CD4-positive, alpha-beta T cell treated with Interleukin-17A for 1 hour (primary cell): ENCODE results near the gene GMEB2.

ENCODE experiments used
- DNase-seq: peaks from one replicate; pipeline ENCODE4 v3.0.0-alpha.2; 2020

Gene GMEB2

GRCh38 chr20:63568170-63568981, 58.5 kb downstream of the GMEB2 start:
- DNase-seq, result peak; percentile 25

GRCh38 chr20:63567386-63568169, 59.3 kb downstream of the GMEB2 start:
- DNase-seq, result peak; percentile 76

GRCh38 chr20:63567136-63567385, 59.8 kb downstream of the GMEB2 start:
- peak; percentile 40 for DNase-seq

DNA sequence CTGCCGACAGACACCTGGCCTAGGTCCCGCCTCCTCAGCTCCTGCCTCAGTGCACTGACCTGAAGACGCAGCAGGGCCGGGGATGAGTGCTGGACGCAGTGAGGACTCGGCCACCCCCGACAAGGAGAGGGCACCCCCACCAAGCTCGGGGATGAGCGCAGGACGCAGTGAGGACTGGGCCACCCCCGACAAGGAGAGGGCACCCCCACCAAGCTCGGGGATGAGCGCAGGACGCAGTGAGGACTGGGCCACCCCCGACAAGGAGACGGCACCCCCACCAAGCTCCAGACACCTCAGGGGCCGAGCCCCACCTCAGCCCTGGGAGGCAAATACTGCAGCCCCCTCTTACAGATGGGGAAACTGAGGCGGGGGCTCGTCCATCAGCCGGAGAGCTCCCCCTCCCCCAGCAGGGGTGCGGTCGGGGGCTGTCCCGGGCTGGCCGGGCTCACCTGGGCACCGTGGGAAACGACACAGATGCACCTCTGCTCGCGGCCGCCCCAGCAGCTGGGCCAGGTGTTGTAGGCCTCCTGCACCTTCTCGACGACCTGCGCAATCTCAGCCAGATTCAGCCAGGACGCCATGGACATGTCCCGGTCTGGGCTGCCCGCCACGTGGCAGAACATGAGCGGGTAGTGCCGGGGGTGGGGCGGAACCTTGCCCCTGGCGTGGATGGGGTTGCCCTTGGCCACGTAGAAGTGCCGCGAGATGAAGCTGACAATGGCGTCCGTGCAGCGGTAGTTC, 60.3 kb downstream of the GMEB2 start:
- no peak for DNase-seq

GRCh38 chr20:63565699-63566335, 61.1 kb downstream of the GMEB2 start:
- DNase-seq, result no peak

DNA sequence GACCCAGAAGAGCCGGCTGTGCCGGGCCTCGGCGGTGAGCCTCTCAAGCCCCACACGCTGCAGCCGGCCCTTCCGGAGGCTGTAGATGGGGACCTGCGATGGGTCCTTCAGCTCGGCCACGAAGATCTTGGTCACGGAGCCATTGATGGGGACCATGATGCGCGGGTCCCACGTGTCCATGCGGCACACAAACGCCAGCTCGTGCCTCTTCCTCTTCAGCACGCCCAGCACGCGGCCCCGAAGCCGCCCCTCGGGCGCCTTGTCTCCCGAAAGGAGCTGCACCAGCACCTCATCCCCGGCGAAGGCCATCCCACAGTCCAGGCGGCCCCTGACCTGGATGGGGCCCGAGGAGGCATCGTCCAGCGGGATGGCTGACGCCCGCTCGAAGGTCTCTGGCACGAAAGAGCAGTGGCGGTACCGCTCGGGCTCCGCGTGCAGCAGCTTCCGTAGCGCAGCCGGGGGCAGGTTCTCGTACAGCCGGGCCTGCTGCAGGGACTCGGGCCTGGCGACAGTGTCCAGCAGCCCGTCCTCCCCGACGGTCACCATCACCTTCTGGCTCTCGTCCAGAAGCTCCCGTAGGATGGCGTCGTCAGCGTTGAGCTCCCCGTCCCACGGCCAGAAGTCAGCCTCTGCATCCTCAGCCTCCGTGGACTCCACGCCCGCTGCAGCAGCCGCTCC, 61.7 kb downstream of the GMEB2 start:
- DNase-seq, result no peak

DNA sequence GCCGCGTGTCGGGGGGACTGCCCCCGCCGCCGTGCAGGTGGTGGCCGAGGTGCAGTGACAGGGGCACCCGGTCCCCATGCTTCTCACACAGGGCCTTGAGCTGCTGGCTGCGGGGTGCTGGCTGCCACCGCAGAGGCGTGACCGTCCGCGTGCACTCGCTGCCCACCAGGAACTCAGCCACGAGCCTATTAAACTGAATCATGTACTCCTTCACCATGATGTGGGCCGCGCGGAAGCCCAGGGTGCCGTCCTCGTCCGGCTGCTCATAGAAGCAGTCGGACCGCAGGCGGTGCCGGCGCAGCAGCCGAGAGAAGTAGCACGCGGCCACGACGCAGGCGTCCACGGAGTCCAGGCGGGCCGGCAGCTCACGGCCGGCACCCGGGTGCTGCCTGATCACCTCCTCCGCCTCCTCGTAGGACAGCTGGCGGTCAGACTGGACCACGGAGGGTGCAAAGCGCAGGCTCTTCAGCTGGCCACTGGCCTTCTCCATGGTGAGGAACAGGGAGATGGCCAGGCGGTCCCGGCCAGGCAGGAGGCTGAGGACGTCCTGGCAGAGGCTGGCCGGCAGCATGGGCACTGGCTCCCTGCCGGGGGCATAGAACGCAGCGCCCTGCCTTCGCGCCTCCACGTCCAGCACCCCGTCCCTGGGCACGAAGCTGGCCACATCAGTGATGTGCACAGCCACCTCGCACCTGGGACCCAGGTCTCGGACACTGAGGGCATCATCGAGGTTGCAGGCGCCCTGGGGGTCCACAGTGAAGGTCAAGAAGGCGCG, 62.7 kb downstream of the GMEB2 start:
- DNase-seq, result no peak

DNA sequence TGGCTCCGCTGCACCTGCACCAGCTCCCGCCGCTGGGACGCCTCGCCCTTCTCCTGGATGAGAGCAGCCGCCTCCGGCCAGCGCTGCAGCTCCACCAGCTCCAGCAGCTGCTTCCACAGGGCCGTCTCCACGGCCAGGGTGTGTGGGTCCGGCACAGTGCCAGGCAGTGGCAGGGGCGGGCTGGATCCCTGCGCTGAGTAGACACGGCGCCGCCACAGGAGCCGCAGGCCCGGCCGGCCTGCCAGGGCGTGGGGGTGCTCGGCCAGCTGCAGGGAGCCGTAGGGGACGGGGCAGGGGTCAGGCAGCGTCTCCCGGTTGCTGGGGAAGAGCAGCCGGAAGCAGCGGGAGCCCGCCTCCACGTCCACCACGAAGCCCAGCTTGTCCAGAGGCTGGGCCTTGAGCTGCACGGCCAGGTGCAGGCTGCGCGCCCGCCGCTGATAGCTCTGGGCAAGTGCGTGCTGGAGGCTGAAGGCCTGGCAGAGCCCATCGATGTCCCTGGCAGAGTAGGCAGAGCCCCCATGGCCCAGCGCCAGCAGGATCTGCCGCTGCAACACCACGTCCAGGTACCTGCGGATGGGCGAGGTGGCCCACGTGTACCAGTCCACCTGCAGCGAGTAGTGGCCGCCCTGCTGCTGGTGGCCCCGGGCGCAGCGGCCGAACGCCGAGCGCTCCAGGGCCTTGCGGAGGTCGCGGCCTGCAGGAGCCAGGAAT, 63.5 kb downstream of the GMEB2 start:
- DNase-seq, result no peak

- no peak for DNase-seq
Measured at GRCh38 chr20:63562461-63563224, 64.3 kb downstream of the GMEB2 start.

- DNase-seq, result no peak
Measured at GRCh38 chr20:63561624-63562396, 65.1 kb downstream of the GMEB2 start.

- no peak for DNase-seq
Measured at GRCh38 chr20:63560856-63561609, 65.9 kb downstream of the GMEB2 start.

DNA sequence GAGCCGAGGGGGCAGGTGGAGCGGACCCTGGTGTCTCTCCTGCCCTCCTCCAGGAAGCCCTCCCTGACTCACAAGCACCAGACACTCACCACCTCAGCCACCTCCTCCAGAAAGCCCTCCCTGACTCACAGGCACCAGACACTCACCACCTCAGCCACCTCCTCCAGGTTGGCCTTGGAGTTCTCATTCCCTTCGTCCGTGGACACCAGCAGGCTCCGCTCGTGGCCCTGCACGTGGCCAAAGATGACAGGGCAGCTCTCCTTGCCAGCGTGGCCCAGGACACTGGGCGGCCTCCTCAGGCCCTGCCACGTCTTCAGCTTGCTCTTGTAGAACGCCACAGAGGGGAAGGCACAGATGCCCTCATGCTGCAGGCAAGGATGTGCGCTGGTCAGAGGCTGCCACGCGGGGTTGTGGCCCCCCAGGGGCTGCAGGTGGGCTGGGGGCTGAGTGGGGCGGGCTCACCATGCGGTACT, 66.5 kb downstream of the GMEB2 start:
- DNase-seq, result no peak

DNA sequence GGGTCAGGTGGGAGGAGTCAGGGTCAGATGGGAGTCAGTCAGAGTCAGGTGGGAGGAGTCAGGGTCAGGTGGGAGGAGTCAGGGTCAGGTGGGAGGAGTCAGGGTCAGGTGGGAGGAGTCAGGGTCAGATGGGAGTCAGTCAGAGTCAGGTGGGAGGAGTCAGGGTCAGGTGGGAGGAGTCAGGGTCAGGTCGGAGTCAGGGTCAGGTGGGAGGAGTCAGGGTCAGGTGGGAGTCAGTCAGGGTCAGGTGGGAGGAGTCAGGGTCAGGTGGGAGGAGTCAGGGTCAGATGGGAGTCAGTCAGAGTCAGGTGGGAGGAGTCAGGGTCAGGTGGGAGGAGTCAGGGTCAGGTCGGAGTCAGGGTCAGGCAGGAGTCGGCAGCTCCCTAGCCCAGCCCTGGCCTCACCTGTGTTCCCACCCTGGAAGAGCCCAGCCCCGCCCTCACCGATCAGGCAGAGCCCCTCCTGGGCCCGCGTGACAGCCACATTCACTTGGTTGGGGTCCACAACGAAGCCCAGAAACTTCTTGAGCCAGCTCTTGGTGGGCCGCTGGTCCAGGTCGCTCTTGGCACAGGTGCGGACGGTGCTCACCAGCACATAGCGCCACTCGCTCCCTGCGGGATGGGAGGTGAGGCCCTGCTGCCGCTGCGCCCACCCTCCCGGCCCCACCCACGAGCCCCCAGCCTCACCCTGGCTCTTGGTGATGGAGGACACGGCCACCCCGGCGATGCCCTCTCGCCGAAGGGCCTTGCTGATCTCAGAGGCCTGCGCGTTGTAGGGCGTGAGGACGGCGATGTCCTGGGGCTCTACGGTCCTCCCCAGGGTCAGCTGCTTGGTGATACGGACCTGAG, 67.2 kb downstream of the GMEB2 start:
- peak; percentile 78 for DNase-seq

- DNase-seq, result no peak
Measured at GRCh38 chr20:63558804-63559484, 68.0 kb downstream of the GMEB2 start.

GRCh38 chr20:63557481-63557891, 69.4 kb downstream of the GMEB2 start:
- DNase-seq, result no peak

DNA sequence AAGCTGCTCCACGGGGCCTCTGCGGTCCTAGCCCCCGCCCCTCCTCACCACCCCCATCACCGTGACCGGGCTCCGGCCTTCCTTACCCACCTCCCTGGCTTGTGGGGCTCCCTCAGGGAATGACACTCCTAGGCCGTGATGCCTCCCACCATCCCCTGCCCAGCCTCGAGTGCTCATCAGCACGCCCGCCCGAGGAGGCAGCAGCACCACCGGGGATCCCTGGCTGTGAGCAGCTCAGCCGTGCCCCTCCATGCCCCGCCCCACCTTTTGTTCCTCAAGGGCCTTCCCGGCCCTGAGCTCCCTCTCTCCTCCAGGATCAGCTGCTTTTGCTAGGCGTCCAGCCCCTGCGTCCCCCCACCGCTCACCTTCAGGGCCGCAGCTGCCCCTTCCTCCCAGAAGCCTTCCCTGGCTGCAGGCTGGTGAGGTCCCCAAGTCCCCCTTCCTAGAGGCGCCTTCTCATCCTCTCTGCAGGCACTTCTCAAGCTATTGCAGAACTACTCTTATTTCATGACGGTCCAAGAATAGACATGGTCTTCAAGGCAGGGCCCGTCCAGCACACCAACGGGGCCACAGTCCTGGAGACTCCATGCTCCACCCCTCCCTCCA, 69.9 kb downstream of the GMEB2 start:
- DNase-seq, result no peak
